ENCODE results near the gene ARID4A.
A peak's percentile ranks its signal among the peaks of the same experiment; 100 is the strongest.

ARID4A gene

GRCh38 chr14:58287607-58288042 lies 10.7 kb upstream of the ARID4A start:
- DNase-seq = no peak
- H4K8ac ChIP-seq (ENCODE audit: low read length) = no peak overlapping the region
- WGBS = 91% methylated on average over 3 of the region's 3 CpGs

GRCh38 chr14:58288106-58288792 lies 10.1 kb upstream of the ARID4A start:
- Histone ChIP-seq H2AK5ac (ENCODE audit: low read length, severe bottlenecking) (no peak overlapping the region), H3K9me3 (ENCODE audit: control insufficient read depth, low read length) (no peaks in the 10 kb centered on the region), H3K4me2 (ENCODE audit: low read length, poor library complexity, severe bottlenecking) (no peak overlapping the region), H4K8ac (ENCODE audit: low read length) (no peak overlapping the region), H2AFZ (ENCODE audit: low read depth, low read length) (no peak overlapping the region), H3K79me1 (replicated peaks; ENCODE audit: low read length, poor library complexity, severe bottlenecking) (peaks cover 7% of the 10 kb centered on the region), H3K4me3 (ENCODE audit: insufficient read depth in 1 of 2, low read depth in 1 of 2, low read length in 2 of 2) (no peak overlapping the region), H3K4me1 (ENCODE audit: control insufficient read depth, insufficient read depth, low read depth, low read length) (no peaks in the 10 kb centered on the region), H3K9ac (ENCODE audit: low read length) (no peak overlapping the region), H4K91ac (ENCODE audit: low read length) (no peak overlapping the region), H2BK15ac (ENCODE audit: low read depth, poor library complexity, severe bottlenecking) (no peak overlapping the region), H3K27me3 (ENCODE audit: control insufficient read depth in 1 of 2, insufficient read depth in 1 of 2, low read length in 2 of 2) (no peaks in the 10 kb centered on the region), H2BK5ac (ENCODE audit: low read depth, low read length, poor library complexity, severe bottlenecking) (no peak overlapping the region), H3K36me3 (ENCODE audit: control insufficient read depth in 1 of 2, insufficient read depth in 2 of 2, low read depth in 1 of 2, low read length in 2 of 2) (peaks cover 15 to 97% of the 10 kb centered on the region in 2 experiments), H3K18ac (ENCODE audit: low read depth in 1 of 2, low read length in 2 of 2) (no peak overlapping the region), H3K27ac (ENCODE audit: low read length, poor library complexity, severe bottlenecking) (no peak overlapping the region), H3K14ac (ENCODE audit: low read length in 2 of 2) (no peak overlapping the region), H2BK120ac (ENCODE audit: low read depth, low read length) (no peak overlapping the region), H3K4ac (ENCODE audit: low read depth in 1 of 2, low read length in 2 of 2) (no peak overlapping the region), H3K23ac (ENCODE audit: low read length in 2 of 2) (no peak overlapping the region), H2BK12ac (ENCODE audit: low read length in 2 of 2) (no peak overlapping the region)
- no peak for DNase-seq
- WGBS = 67% methylated on average over 3 of the region's 3 CpGs

More at GRCh38 chr14:58287607-58288042, 10.7 kb upstream of the ARID4A start:
- H3K27me3 ChIP-seq (ENCODE audit: control insufficient read depth in 1 of 2, insufficient read depth in 1 of 2, low read length in 2 of 2) = no peaks in the 10 kb centered on the region
- H2AFZ ChIP-seq (ENCODE audit: low read depth, low read length) = no peak overlapping the region
- H3K9me3 ChIP-seq (ENCODE audit: control insufficient read depth, low read length) = no peaks in the 10 kb centered on the region
- no peak overlapping the region for H3K18ac ChIP-seq (ENCODE audit: low read depth in 1 of 2, low read length in 2 of 2)
- H3K14ac ChIP-seq (ENCODE audit: low read length in 2 of 2) = no peak overlapping the region
- no peak overlapping the region for H3K4me2 ChIP-seq (ENCODE audit: low read length, poor library complexity, severe bottlenecking)
- no peak overlapping the region for H2BK120ac ChIP-seq (ENCODE audit: low read depth, low read length)
- no peak overlapping the region for H2BK12ac ChIP-seq (ENCODE audit: low read length in 2 of 2)
- H3K9ac ChIP-seq (ENCODE audit: low read length) = no peak overlapping the region
- no peak overlapping the region for H4K91ac ChIP-seq (ENCODE audit: low read length)
- no peak overlapping the region for H3K23ac ChIP-seq (ENCODE audit: low read length in 2 of 2)
- no peak overlapping the region for H3K27ac ChIP-seq (ENCODE audit: low read length, poor library complexity, severe bottlenecking)
- no peak overlapping the region for H3K4me3 ChIP-seq (ENCODE audit: insufficient read depth in 1 of 2, low read depth in 1 of 2, low read length in 2 of 2)
- peaks cover 7% of the 10 kb centered on the region for H3K79me1 ChIP-seq (replicated peaks; ENCODE audit: low read length, poor library complexity, severe bottlenecking)
- no peaks in the 10 kb centered on the region for H3K4me1 ChIP-seq (ENCODE audit: control insufficient read depth, insufficient read depth, low read depth, low read length)
- no peak overlapping the region for H2BK5ac ChIP-seq (ENCODE audit: low read depth, low read length, poor library complexity, severe bottlenecking)
- H2BK15ac ChIP-seq (ENCODE audit: low read depth, poor library complexity, severe bottlenecking) = no peak overlapping the region
- H2AK5ac ChIP-seq (ENCODE audit: low read length, severe bottlenecking) = no peak overlapping the region
- H3K36me3 ChIP-seq (ENCODE audit: control insufficient read depth in 1 of 2, insufficient read depth in 2 of 2, low read depth in 1 of 2, low read length in 2 of 2) = peaks cover 15 to 97% of the 10 kb centered on the region in 2 experiments
- H3K4ac ChIP-seq (ENCODE audit: low read depth in 1 of 2, low read length in 2 of 2) = no peak overlapping the region

GRCh38 chr14:58291646-58292045 lies 6.7 kb upstream of the ARID4A start:
- H3K9ac ChIP-seq (ENCODE audit: low read length) = peak overlapping the region; percentile 15
- DNase-seq = no peak
- no peak overlapping the region for H3K27ac ChIP-seq (ENCODE audit: low read length, poor library complexity, severe bottlenecking)
- H3K4me2 ChIP-seq (ENCODE audit: low read length, poor library complexity, severe bottlenecking) = no peak overlapping the region
- no peak overlapping the region for H3K23ac ChIP-seq (ENCODE audit: low read length in 2 of 2)
- no peaks in the 10 kb centered on the region for H3K27me3 ChIP-seq (ENCODE audit: control insufficient read depth in 1 of 2, insufficient read depth in 1 of 2, low read length in 2 of 2)
- no CpG with 5 or more reads among the region's 5 CpGs for WGBS
- no peak overlapping the region for H2BK120ac ChIP-seq (ENCODE audit: low read depth, low read length)
- H4K8ac ChIP-seq (ENCODE audit: low read length) = no peak overlapping the region
- no peak overlapping the region for H3K4me3 ChIP-seq (ENCODE audit: insufficient read depth in 1 of 2, low read depth in 1 of 2, low read length in 2 of 2)
- no peak overlapping the region for H2BK12ac ChIP-seq (ENCODE audit: low read length in 2 of 2)
- no peak overlapping the region for H2AFZ ChIP-seq (ENCODE audit: low read depth, low read length)
- no peak overlapping the region for H3K4ac ChIP-seq (ENCODE audit: low read depth in 1 of 2, low read length in 2 of 2)
- no peak overlapping the region for H2BK5ac ChIP-seq (ENCODE audit: low read depth, low read length, poor library complexity, severe bottlenecking)
- no peaks in the 10 kb centered on the region for H3K4me1 ChIP-seq (ENCODE audit: control insufficient read depth, insufficient read depth, low read depth, low read length)
- no peak overlapping the region for H2BK15ac ChIP-seq (ENCODE audit: low read depth, poor library complexity, severe bottlenecking)
- H4K91ac ChIP-seq (ENCODE audit: low read length) = no peak overlapping the region
- no peak overlapping the region for H2AK5ac ChIP-seq (ENCODE audit: low read length, severe bottlenecking)
- H3K9me3 ChIP-seq (ENCODE audit: control insufficient read depth, low read length) = no peaks in the 10 kb centered on the region
- peaks cover 3% of the 10 kb centered on the region for H3K79me1 ChIP-seq (replicated peaks; ENCODE audit: low read length, poor library complexity, severe bottlenecking)
- peaks cover 23 to 86% of the 10 kb centered on the region in 2 experiments for H3K36me3 ChIP-seq (ENCODE audit: control insufficient read depth in 1 of 2, insufficient read depth in 2 of 2, low read depth in 1 of 2, low read length in 2 of 2)
- H3K14ac ChIP-seq (ENCODE audit: low read length in 2 of 2) = no peak overlapping the region
- H3K18ac ChIP-seq (ENCODE audit: low read depth in 1 of 2, low read length in 2 of 2) = no peak overlapping the region

- no peak overlapping the region for H3K27ac ChIP-seq (ENCODE audit: low read length, poor library complexity, severe bottlenecking)
- H3K23ac ChIP-seq (ENCODE audit: low read length in 2 of 2) = no peak overlapping the region
- H4K91ac ChIP-seq (ENCODE audit: low read length) = no peak overlapping the region
- 91% methylated on average over 2 of the region's 3 CpGs for WGBS
- H3K4me1 ChIP-seq (ENCODE audit: control insufficient read depth, insufficient read depth, low read depth, low read length) = no peaks in the 10 kb centered on the region
- no peak overlapping the region for H2BK12ac ChIP-seq (ENCODE audit: low read length in 2 of 2)
- H2BK15ac ChIP-seq (ENCODE audit: low read depth, poor library complexity, severe bottlenecking) = no peak overlapping the region
- no peak for DNase-seq
- H3K9me3 ChIP-seq (ENCODE audit: control insufficient read depth, low read length) = no peaks in the 10 kb centered on the region
- H4K8ac ChIP-seq (ENCODE audit: low read length) = no peak overlapping the region
- H3K4me3 ChIP-seq (ENCODE audit: insufficient read depth in 1 of 2, low read depth in 1 of 2, low read length in 2 of 2) = peak overlapping the region in 1 of 2 experiments; percentile 26
- H3K36me3 ChIP-seq (ENCODE audit: control insufficient read depth in 1 of 2, insufficient read depth in 2 of 2, low read depth in 1 of 2, low read length in 2 of 2) = peaks cover 22 to 80% of the 10 kb centered on the region in 2 experiments
- H3K4me2 ChIP-seq (ENCODE audit: low read length, poor library complexity, severe bottlenecking) = no peak overlapping the region
- no peak overlapping the region for H2BK5ac ChIP-seq (ENCODE audit: low read depth, low read length, poor library complexity, severe bottlenecking)
- H2BK120ac ChIP-seq (ENCODE audit: low read depth, low read length) = no peak overlapping the region
- no peak overlapping the region for H2AK5ac ChIP-seq (ENCODE audit: low read length, severe bottlenecking)
- peaks cover 2% of the 10 kb centered on the region for H3K79me1 ChIP-seq (replicated peaks; ENCODE audit: low read length, poor library complexity, severe bottlenecking)
- H3K14ac ChIP-seq (ENCODE audit: low read length in 2 of 2) = no peak overlapping the region
- H2AFZ ChIP-seq (ENCODE audit: low read depth, low read length) = no peak overlapping the region
- no peaks in the 10 kb centered on the region for H3K27me3 ChIP-seq (ENCODE audit: control insufficient read depth in 1 of 2, insufficient read depth in 1 of 2, low read length in 2 of 2)
- H3K18ac ChIP-seq (ENCODE audit: low read depth in 1 of 2, low read length in 2 of 2) = no peak overlapping the region
- no peak overlapping the region for H3K4ac ChIP-seq (ENCODE audit: low read depth in 1 of 2, low read length in 2 of 2)
- peak overlapping the region; percentile 15 for H3K9ac ChIP-seq (ENCODE audit: low read length)
Observed at GRCh38 chr14:58292187-58292586, 6.2 kb upstream of the ARID4A start.
